ENCODE results near the gene FIZ1. TPM values are rescaled to one million over a fixed set of nuclear protein-coding genes. Genes with fewer than 3 reads are reported as not detected.

The FIZ1 gene
- total RNA-seq, 1 donor from 2014 or later: 19.1 TPM

- H3K4me1 Mint-ChIP-seq (ENCODE audit: unreplicated experiment): no peaks in the 10 kb centered on the region
- H3K9me3 Mint-ChIP-seq (ENCODE audit: unreplicated experiment): no peaks in the 10 kb centered on the region
- DNase-seq (ENCODE audit: extremely low spot score, unreplicated experiment): no peak
- no peaks in the 10 kb centered on the region for H3K36me3 Mint-ChIP-seq (ENCODE audit: unreplicated experiment)
- H3K4me3 Mint-ChIP-seq (ENCODE audit: unreplicated experiment): no peak overlapping the region
- no peak for TF ChIP-seq CTCF (IDR thresholded peaks at IDR 0.05)
- H3K27me3 Mint-ChIP-seq (ENCODE audit: unreplicated experiment): peaks cover 9% of the 10 kb centered on the region
- H3K27ac Mint-ChIP-seq (ENCODE audit: unreplicated experiment): no peak overlapping the region
Measured at GRCh38 chr19:55567708-55568328, 31.5 kb downstream of the FIZ1 start.

DNA sequence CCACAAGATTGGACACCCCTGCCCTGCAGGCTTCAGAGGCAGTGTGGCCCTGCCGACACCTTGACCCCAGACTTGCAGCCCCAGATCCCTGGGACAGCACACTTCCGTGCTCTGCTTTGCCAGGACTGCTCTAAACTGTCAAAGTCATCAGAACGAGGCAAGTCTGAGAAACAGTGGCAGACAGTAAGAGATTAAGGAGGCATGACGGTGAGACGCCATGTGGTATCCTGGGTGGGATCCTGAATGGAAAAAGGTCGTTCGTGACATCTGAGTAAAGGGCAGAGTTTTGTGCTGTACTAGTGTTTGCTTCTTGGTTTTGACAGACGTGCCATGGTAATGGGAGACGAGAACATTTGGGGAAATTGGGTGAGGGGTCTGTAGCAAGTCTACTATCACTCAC, 32.5 kb downstream of the FIZ1 start:
- no peak overlapping the region for H3K27ac Mint-ChIP-seq (ENCODE audit: unreplicated experiment)
- H3K4me3 Mint-ChIP-seq (ENCODE audit: unreplicated experiment): no peak overlapping the region
- H3K27me3 Mint-ChIP-seq (ENCODE audit: unreplicated experiment): peaks cover 9% of the 10 kb centered on the region
- H3K36me3 Mint-ChIP-seq (ENCODE audit: unreplicated experiment): no peaks in the 10 kb centered on the region
- TF ChIP-seq CTCF (IDR thresholded peaks at IDR 0.05): no peak
- no peak for DNase-seq (ENCODE audit: extremely low spot score, unreplicated experiment)
- no peaks in the 10 kb centered on the region for H3K9me3 Mint-ChIP-seq (ENCODE audit: unreplicated experiment)
- H3K4me1 Mint-ChIP-seq (ENCODE audit: unreplicated experiment): no peaks in the 10 kb centered on the region

DNA sequence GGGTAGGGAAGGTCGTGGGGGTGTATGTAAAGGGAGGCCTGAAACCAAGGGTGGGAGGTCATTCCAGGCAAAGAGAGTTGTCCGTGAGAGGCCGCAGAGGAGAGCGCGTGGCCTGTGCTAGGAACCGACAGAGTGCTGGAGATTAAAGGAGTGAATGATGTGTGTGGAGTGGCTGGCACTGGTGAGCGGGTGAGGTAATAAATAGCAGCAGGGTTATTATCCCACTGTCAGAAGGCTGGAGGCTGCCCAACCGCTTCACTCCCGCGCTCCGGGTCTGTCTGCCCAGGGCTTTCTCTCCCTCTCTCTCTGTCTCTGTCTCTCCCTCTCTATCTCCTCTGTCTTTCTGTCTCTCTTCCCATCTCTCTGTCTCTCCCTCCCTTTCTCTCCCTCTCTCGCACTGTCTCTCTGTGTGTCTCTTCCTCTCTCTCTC, 36.0 kb downstream of the FIZ1 start:
- H3K27me3 Mint-ChIP-seq (ENCODE audit: unreplicated experiment): peaks cover 9% of the 10 kb centered on the region
- H3K9me3 Mint-ChIP-seq (ENCODE audit: unreplicated experiment): no peaks in the 10 kb centered on the region
- no peaks in the 10 kb centered on the region for H3K4me1 Mint-ChIP-seq (ENCODE audit: unreplicated experiment)
- H3K36me3 Mint-ChIP-seq (ENCODE audit: unreplicated experiment): no peaks in the 10 kb centered on the region
- TF ChIP-seq CTCF (IDR thresholded peaks at IDR 0.05): no peak
- no peak overlapping the region for H3K27ac Mint-ChIP-seq (ENCODE audit: unreplicated experiment)
- no peak overlapping the region for H3K4me3 Mint-ChIP-seq (ENCODE audit: unreplicated experiment)
- DNase-seq (ENCODE audit: extremely low spot score, unreplicated experiment): no peak

DNA sequence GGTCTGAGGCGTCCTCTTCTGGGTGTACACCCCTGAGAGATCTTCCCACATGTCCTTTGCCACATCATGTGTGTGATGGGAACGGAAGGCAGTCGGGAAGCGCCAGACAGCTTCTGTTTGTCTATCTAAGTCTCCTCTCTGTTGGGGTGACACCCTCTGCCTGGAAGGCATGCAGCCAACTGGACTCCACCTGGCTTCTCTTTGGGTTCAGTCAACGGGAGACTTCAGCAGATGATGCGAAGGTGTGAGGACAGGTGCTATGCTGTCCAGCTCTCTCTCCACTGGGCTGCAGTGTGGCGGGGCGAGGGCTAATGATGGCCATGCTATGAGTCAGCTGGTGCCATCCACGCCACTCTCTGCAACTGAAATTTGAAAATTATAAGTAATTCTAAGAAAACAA, 39.6 kb downstream of the FIZ1 start:
- no peak for DNase-seq (ENCODE audit: extremely low spot score, unreplicated experiment)
- Mint-ChIP-seq H3K36me3 (ENCODE audit: unreplicated experiment) (no peaks in the 10 kb centered on the region), H3K4me1 (ENCODE audit: unreplicated experiment) (no peaks in the 10 kb centered on the region), H3K27ac (ENCODE audit: unreplicated experiment) (no peak overlapping the region), H3K4me3 (ENCODE audit: unreplicated experiment) (no peak overlapping the region), H3K27me3 (ENCODE audit: unreplicated experiment) (peaks cover under 1% of the 10 kb centered on the region), H3K9me3 (ENCODE audit: unreplicated experiment) (no peaks in the 10 kb centered on the region)
- no peak for TF ChIP-seq CTCF (IDR thresholded peaks at IDR 0.05)

DNA sequence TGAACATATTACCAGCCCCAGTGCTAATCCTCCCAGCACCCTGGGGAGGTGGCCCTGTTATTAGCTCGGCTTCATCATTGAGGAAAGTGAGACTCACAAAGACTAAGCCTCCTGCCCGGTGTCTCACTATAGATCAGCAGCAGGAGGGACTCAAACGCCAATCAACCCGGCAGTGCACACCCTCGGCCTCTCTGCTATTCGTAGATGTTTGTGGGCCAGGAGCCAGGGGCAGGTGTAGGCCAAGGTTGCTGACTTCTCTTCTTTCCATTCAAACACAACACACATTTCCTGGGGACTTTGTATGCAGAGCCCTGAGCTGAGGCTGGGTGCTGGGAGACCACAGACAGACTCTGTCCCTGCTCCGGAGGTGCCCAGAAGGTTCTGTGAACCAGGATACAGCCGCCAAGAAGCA, 44.6 kb downstream of the FIZ1 start:
- no peak for DNase-seq (ENCODE audit: extremely low spot score, unreplicated experiment)
- no peak overlapping the region for H3K27ac Mint-ChIP-seq (ENCODE audit: unreplicated experiment)
- H3K27me3 Mint-ChIP-seq (ENCODE audit: unreplicated experiment): no peaks in the 10 kb centered on the region
- no peaks in the 10 kb centered on the region for H3K36me3 Mint-ChIP-seq (ENCODE audit: unreplicated experiment)
- peaks cover 31% of the 10 kb centered on the region for H3K4me1 Mint-ChIP-seq (ENCODE audit: unreplicated experiment)
- H3K9me3 Mint-ChIP-seq (ENCODE audit: unreplicated experiment): no peaks in the 10 kb centered on the region
- H3K4me3 Mint-ChIP-seq (ENCODE audit: unreplicated experiment): no peak overlapping the region
- TF ChIP-seq CTCF (IDR thresholded peaks at IDR 0.05): no peak
